Tibial artery (tissue), 4 donors: ENCODE data around the gene ADAM12.
A peak's percentile ranks its signal among the peaks of the same experiment; 100 is the strongest.

ENCODE experiments used
- DNase-seq, 2 donors: peaks; one replicate each; pipeline ENCODE4 v3.0.0-alpha.2; 2019
- H3K27ac ChIP-seq, 2 donors: fragments of 200-600 bp; sonication (generic) in 1 of 2; 1 replicate in 1 of 2; 2 replicates in 1 of 2; pipeline ENCODE4 v1.5.1; 2018 to 2019; ENCODE audit warnings: mild to moderate bottlenecking in 1 of 2
- H3K27me3 ChIP-seq, 2 donors: fragments of 200-600 bp; sonication (generic) in 1 of 2; one replicate each; pipeline versions ENCODE4 v1.5.1 to v1.6.0; 2016 to 2019
- H3K36me3 ChIP-seq, 3 donors: fragments of 200-600 bp; sonication (generic) in 2 of 3; one replicate each; pipeline ENCODE4 v1.5.1; 2016 to 2019; ENCODE audit warnings: mild to moderate bottlenecking in 2 of 3
- H3K4me1 ChIP-seq, 4 donors: fragments of 200-600 bp; sonication (generic) in 2 of 4; 1 replicate in 3 of 4; 2 replicates in 1 of 4; pipeline ENCODE4 v1.5.1; 2016 to 2019
- H3K4me3 ChIP-seq, 2 donors: fragments of 200-600 bp; sonication (generic) in 1 of 2; 1 replicate in 1 of 2; 2 replicates in 1 of 2; pipeline ENCODE4 v1.5.1; 2018 to 2019; ENCODE audit warnings: mild to moderate bottlenecking in 2 of 2
- H3K9me3 ChIP-seq, 3 donors: fragments of 200-600 bp; sonication (generic) in 1 of 3; one replicate each; pipeline ENCODE4 v1.5.1; 2016 to 2019
- CTCF ChIP-seq, 2 experiments: fragments of 200-600 bp in 1 of 2; fragments of 450-650 bp in 1 of 2; IDR thresholded peaks; one replicate each; pipeline ENCODE4 v1.5.1; 2017 to 2019; ENCODE audit warnings: antibody characterized with exemption in 2 of 2, mild to moderate bottlenecking in 1 of 2, moderate library complexity in 1 of 2
- intact Hi-C: fragments of 100-400 bp; cut with DNase I; formaldehyde crosslinking; loops from one replicate; pipeline ENCODE4 v1.15.0; 2023; ENCODE audit warnings: low total_unique reads

ADAM12 gene

GRCh38 chr10:126204320-126204719 is 184.0 kb downstream of the ADAM12 start:
- TF ChIP-seq CTCF (IDR thresholded peaks at IDR 0.05), result no peak
- intact Hi-C loops, result no loop called here
- no peaks in the 10 kb centered on the region for H3K27me3 ChIP-seq
- peak overlapping the region; percentile 29 to 38 for H3K27ac ChIP-seq
- H3K4me1 ChIP-seq, result peaks cover 0 to 39% (median 10%) of the 10 kb centered on the region in 4 donors
- no peak for DNase-seq
- H3K9me3 ChIP-seq, result no peaks in the 10 kb centered on the region
- H3K36me3 ChIP-seq, result no peaks in the 10 kb centered on the region
- no peak overlapping the region for H3K4me3 ChIP-seq

- intact Hi-C loops, result no loop called here
- Histone ChIP-seq H3K27ac (peak overlapping the region; percentile 29 to 38), H3K4me3 (no peak overlapping the region), H3K4me1 (peaks cover 0 to 39% (median 10%) of the 10 kb centered on the region in 4 donors), H3K36me3 (no peaks in the 10 kb centered on the region), H3K9me3 (no peaks in the 10 kb centered on the region), H3K27me3 (no peaks in the 10 kb centered on the region)
- no peak for TF ChIP-seq CTCF (IDR thresholded peaks at IDR 0.05)
- DNase-seq, result peak in 1 of 2 donors; percentile 32
These were observed 184.5 kb downstream of the ADAM12 start for GRCh38 chr10:126203746-126204145.

- no peaks in the 10 kb centered on the region for H3K27me3 ChIP-seq
- H3K27ac ChIP-seq, result no peak overlapping the region
- no peak for DNase-seq
- peaks cover 0 to 42% (median 8%) of the 10 kb centered on the region in 4 donors for H3K4me1 ChIP-seq
- H3K9me3 ChIP-seq, result no peaks in the 10 kb centered on the region
- no peak overlapping the region for H3K4me3 ChIP-seq
- no peak for TF ChIP-seq CTCF (IDR thresholded peaks at IDR 0.05)
- H3K36me3 ChIP-seq, result no peaks in the 10 kb centered on the region
- intact Hi-C loops, result no loop called here
These were observed 186.7 kb downstream of the ADAM12 start for GRCh38 chr10:126201603-126202002.

GRCh38 chr10:126199221-126199998 is 188.9 kb downstream of the ADAM12 start:
- no peaks in the 10 kb centered on the region for H3K9me3 ChIP-seq
- H3K27ac ChIP-seq, result no peak overlapping the region
- no peak for DNase-seq
- intact Hi-C loops, result no loop called here
- no peak overlapping the region for H3K4me3 ChIP-seq
- H3K36me3 ChIP-seq, result no peaks in the 10 kb centered on the region
- H3K4me1 ChIP-seq, result peaks cover 0 to 33% (median 7%) of the 10 kb centered on the region in 4 donors
- H3K27me3 ChIP-seq, result no peaks in the 10 kb centered on the region
- no peak for TF ChIP-seq CTCF (IDR thresholded peaks at IDR 0.05)

GRCh38 chr10:126198681-126199080 is 189.6 kb downstream of the ADAM12 start:
- Histone ChIP-seq H3K4me3 (no peak overlapping the region), H3K27me3 (no peaks in the 10 kb centered on the region), H3K9me3 (no peaks in the 10 kb centered on the region), H3K4me1 (peaks cover 0 to 26% (median 4%) of the 10 kb centered on the region in 4 donors), H3K27ac (no peak overlapping the region), H3K36me3 (no peaks in the 10 kb centered on the region)
- intact Hi-C loops, result no loop called here
- TF ChIP-seq CTCF (IDR thresholded peaks at IDR 0.05), result no peak
- DNase-seq, result no peak
